Nephron (organoid): ENCODE results near the gene EIF5A.
A peak's percentile ranks its signal among the peaks of the same experiment; 100 is the strongest.

Source experiments
- H3K27ac Mint-ChIP-seq, 3 experiments: 2 replicates each; pipeline ENCODE4 v1.8.0; 2020; ENCODE audit warnings: mixed read lengths in 3 of 3, mild to moderate bottlenecking in 2 of 3, moderate library complexity in 1 of 3
- H3K27me3 Mint-ChIP-seq: 2 replicates; pipeline ENCODE4 v1.8.0; 2021; ENCODE audit warnings: low read depth, mild to moderate bottlenecking, moderate library complexity, mixed read lengths
- H3K36me3 Mint-ChIP-seq: 2 replicates; pipeline ENCODE4 v1.8.0; 2020; ENCODE audit warnings: low read depth, mixed read lengths
- H3K4me1 Mint-ChIP-seq: 2 replicates; pipeline ENCODE4 v1.8.0; 2020; ENCODE audit warnings: mixed read lengths
- H3K4me3 Mint-ChIP-seq, 3 experiments: 2 replicates each; pipeline ENCODE4 v1.8.0; 2020; ENCODE audit warnings: mild to moderate bottlenecking in 3 of 3, mixed read lengths in 3 of 3, moderate library complexity in 2 of 3
- H3K9me3 Mint-ChIP-seq: 2 replicates; pipeline ENCODE4 v1.8.0; 2020; ENCODE audit warnings: mixed read lengths
- CTCF ChIP-seq, 3 experiments: fragments of 200-600 bp; sonication (generic); IDR thresholded peaks; one replicate each; pipeline ENCODE4 v1.5.0; 2021; ENCODE audit warnings: antibody characterized with exemption in 3 of 3; ENCODE audit not compliant: unreplicated experiment in 3 of 3

Gene EIF5A

DNA sequence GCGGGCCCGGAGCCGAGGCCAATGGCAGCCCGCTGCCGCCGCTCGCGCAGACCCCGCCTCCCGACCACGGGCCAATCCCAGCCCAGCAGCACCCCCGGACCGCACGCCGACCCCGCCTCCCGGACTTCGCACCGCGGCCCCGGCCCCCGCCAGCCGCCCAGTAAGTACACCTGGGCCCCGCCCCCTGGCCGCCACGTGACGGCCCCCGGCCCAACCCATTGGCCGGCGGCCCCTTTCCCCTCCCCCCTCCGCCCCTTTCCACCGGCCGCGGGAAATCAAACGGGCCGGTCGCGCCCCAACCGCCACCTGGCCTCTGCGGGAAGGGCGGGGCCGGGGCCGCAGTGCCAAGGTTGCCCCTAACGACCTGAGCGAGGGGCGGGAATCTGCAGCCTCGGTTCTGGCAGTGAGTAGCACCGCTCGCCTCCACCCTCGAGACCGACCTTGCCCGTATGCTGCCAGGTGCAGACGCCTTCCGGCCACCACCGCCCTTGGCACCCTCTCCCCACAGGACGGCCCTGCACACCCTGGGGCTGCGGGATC lies 12.7 kb upstream of the EIF5A start, which contains the start of gene YBX2:
TSS of gene YBX2 (minus strand) at position 26 of the 540 bp plus-strand sequence. CDS start 139 bp downstream, outside the sequence.
- H3K4me1 Mint-ChIP-seq = peaks cover 17% of the 10 kb centered on the region
- peaks cover 69% of the 10 kb centered on the region for H3K27me3 Mint-ChIP-seq
- no peak for TF ChIP-seq CTCF (IDR thresholded peaks at IDR 0.05; ENCODE audit: unreplicated experiment in 3 of 3)
- no peaks in the 10 kb centered on the region for H3K9me3 Mint-ChIP-seq
- H3K36me3 Mint-ChIP-seq = no peaks in the 10 kb centered on the region
- peak within 1 kb of the TSS in 2 of 3 experiments; percentile 60 to 67 for H3K27ac Mint-ChIP-seq
- H3K4me3 Mint-ChIP-seq = peak within 1 kb of the TSS; percentile 78 to 81 (median 80)

GRCh38 chr17:7295230-7296180 lies 11.9 kb upstream of the EIF5A start:
- Mint-ChIP-seq H3K4me3 (peak overlapping the region; percentile 78 to 81 (median 80)), H3K4me1 (peaks cover 17% of the 10 kb centered on the region), H3K9me3 (no peaks in the 10 kb centered on the region), H3K27ac (no peak overlapping the region), H3K36me3 (no peaks in the 10 kb centered on the region), H3K27me3 (peaks cover 69% of the 10 kb centered on the region)
- TF ChIP-seq CTCF (IDR thresholded peaks at IDR 0.05; ENCODE audit: unreplicated experiment in 3 of 3) = no peak

DNA sequence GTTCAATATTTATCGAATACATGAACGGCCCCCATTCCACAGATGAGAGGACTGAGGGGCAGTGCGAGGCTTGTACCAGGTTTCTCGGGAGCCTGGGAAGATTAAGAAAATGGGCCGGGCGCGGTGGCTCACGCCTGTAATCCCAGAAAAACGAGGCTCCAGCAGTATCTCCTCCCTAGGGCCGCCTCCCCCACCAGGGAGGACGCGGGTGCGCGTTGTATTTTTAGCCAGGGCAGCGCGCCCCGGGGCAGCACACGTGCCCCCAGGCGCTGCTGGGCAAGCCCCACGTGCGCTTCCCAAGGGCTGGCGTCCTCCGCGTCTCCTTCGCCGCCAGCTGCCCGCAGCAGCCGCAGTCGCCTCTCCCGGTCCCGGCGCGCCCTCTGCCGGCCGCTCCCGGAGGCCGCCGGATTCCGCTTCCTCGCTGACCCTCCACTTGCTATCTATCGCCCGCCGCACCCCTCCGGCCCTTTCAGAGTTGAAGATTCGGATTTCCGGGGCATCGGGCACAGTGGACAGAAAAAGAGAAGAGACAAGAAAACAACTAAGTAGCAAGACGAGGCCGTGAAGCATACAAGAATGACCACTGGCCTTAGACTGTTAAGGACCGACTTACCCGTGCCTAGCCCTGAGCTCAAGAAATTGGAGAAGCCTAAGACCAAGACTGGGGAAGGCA lies 11.1 kb upstream of the EIF5A start:
- H3K36me3 Mint-ChIP-seq = no peaks in the 10 kb centered on the region
- peaks cover 61% of the 10 kb centered on the region for H3K27me3 Mint-ChIP-seq
- peaks cover 17% of the 10 kb centered on the region for H3K4me1 Mint-ChIP-seq
- peak; percentile 93 to 96 (median 95) for TF ChIP-seq CTCF (IDR thresholded peaks at IDR 0.05; ENCODE audit: unreplicated experiment in 3 of 3)
- H3K9me3 Mint-ChIP-seq = no peaks in the 10 kb centered on the region
- H3K4me3 Mint-ChIP-seq = peak overlapping the region; percentile 7 to 56 (median 23)
- no peak overlapping the region for H3K27ac Mint-ChIP-seq

DNA sequence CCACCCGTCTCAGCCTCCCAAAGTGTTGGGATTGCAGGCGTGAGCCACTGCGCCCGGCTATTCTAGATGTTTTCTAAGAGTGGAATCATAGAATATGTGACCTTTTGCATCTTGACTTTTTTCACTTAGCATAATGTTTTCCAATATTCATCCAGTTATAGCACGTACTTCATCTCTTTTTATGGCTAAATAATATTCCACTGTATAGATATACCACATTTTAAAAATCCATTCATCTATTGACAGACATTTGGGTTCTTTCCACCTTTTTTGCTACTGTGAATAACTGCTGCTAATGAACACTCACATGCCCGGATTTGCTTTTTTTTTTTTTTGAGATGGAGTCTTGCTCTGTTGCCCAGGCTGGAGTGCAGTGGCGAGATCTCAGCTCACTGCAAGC lies 3.2 kb upstream of the EIF5A start:
- Mint-ChIP-seq H3K36me3 (peaks cover 6% of the 10 kb centered on the region), H3K27me3 (peaks cover 7% of the 10 kb centered on the region)

More for the DNA sequence above, 3.2 kb upstream of the EIF5A start:
- Mint-ChIP-seq H3K27ac (peak overlapping the region in 1 of 3 experiments; percentile 37), H3K4me1 (peaks cover 7% of the 10 kb centered on the region), H3K9me3 (no peaks in the 10 kb centered on the region), H3K4me3 (peak overlapping the region in 2 of 3 experiments; percentile 58 to 63)
- TF ChIP-seq CTCF (IDR thresholded peaks at IDR 0.05; ENCODE audit: unreplicated experiment in 3 of 3) = no peak
